GM10266 (cell line): ENCODE data around the gene ATF2.

Experiments used
- DNase-seq: peaks from one replicate; pipeline ENCODE4 v3.0.0; 2012; ENCODE audit errors: extremely low spot score
- TF ChIP-seq, protein P1 (sequence below): IDR thresholded peaks from 2 replicates; pipeline ENCODE4 v1.5.1; 2012; ENCODE audit warnings: mild to moderate bottlenecking, low read depth; ENCODE audit not compliant: control insufficient read depth, insufficient read depth; ENCODE audit errors: missing control alignments

The ATF2 gene, protein sequence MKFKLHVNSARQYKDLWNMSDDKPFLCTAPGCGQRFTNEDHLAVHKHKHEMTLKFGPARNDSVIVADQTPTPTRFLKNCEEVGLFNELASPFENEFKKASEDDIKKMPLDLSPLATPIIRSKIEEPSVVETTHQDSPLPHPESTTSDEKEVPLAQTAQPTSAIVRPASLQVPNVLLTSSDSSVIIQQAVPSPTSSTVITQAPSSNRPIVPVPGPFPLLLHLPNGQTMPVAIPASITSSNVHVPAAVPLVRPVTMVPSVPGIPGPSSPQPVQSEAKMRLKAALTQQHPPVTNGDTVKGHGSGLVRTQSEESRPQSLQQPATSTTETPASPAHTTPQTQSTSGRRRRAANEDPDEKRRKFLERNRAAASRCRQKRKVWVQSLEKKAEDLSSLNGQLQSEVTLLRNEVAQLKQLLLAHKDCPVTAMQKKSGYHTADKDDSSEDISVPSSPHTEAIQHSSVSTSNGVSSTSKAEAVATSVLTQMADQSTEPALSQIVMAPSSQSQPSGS

DNA sequence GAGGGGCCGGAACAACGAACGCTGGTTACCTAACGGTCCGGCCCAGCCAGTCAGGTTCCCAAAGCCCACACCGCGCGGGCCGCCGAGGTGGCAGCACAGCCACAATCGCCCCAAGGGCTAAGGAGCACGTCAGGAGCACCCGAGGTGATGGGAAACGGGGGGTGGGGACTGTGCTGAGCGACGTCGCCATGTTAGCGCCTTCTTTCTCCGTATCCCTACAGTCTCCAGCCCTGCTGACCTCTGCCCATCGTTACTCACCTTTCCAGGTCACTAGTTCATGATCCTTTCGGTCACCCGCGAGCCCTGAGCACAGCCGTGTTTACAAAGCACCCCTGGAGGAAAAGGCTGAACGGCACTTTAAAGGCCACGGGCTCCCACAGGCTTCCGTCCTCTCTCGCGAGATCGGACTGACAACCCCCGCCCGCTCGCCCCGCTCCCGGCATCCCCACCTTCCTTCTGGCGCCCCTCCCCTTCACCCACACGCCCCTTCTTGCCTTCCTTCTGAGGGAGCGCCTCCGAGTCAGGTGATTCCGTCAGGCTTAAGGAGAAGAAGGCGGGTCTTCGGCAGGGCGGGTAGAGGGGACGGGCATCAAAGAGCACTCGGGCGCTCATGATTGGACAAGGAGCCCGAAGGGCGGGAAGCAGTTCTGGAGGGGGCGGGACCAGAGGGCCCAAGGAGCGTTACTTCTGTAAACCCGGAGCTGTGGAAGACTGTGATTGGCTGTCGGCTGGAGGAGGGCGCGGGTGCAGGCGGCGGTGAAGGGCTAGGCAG, at the start of gene ATF2:
Gene ATF2 (minus strand): TSS at position 412 of the 772 bp plus-strand sequence. CDS start 31,760 bp downstream, outside the sequence.
- TF ChIP-seq, protein P1, sequence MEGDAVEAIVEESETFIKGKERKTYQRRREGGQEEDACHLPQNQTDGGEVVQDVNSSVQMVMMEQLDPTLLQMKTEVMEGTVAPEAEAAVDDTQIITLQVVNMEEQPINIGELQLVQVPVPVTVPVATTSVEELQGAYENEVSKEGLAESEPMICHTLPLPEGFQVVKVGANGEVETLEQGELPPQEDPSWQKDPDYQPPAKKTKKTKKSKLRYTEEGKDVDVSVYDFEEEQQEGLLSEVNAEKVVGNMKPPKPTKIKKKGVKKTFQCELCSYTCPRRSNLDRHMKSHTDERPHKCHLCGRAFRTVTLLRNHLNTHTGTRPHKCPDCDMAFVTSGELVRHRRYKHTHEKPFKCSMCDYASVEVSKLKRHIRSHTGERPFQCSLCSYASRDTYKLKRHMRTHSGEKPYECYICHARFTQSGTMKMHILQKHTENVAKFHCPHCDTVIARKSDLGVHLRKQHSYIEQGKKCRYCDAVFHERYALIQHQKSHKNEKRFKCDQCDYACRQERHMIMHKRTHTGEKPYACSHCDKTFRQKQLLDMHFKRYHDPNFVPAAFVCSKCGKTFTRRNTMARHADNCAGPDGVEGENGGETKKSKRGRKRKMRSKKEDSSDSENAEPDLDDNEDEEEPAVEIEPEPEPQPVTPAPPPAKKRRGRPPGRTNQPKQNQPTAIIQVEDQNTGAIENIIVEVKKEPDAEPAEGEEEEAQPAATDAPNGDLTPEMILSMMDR: no peak
- peak; percentile 89 for DNase-seq

DNA sequence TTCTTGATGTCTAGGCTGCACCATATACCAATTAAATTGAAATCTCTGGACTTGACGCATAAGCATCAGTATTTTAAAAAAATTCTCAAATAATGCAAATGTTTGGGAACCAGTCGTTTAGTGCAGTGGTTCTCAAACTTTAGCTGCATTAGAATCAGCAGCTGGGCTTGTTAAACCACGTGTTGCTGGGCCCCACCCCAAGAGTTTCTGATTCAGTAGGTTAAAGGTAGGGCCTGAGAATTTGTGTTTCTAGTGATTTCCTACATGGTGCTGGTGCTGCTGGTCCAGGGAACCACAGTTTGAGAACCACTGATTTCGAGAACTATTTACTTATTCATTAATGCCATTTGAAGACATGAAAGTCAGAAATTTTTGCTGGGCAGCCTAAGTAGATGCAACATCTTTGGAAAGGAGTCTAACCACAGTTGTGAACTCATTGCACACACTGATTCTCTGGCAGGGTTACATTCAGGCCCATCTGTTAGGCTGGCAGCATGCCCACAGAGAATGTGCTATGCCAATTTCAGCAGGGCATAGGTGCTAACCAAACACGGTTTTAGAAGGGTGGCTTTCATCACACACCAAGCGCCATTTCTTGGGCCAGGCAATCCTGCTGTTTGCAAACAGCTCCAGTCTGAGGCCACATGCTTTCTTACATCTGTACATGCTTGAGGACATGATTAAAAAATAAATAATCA, 39.9 kb upstream of the ATF2 start:
- TF ChIP-seq, protein P1: no peak
- no peak for DNase-seq

DNA sequence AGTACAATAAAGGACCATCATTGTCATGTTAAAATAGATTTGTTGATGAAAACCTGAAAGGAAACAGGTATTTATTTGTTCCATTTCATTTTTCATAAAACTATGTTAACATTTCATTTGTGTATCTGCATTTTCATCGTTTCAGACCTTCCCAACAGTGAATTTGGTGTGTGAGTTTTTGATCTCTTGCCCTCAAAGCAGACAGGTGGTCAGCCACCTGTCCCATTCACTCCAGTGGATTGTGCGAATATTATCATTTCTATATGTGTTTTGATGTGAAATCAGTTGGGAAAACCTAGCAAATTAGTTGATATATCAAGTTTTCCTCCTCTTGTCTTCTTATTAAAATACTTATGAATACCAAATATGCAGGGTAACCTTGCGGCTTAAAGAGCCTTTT, 38.9 kb upstream of the ATF2 start:
- TF ChIP-seq, protein P1: no peak
- DNase-seq: no peak

DNA sequence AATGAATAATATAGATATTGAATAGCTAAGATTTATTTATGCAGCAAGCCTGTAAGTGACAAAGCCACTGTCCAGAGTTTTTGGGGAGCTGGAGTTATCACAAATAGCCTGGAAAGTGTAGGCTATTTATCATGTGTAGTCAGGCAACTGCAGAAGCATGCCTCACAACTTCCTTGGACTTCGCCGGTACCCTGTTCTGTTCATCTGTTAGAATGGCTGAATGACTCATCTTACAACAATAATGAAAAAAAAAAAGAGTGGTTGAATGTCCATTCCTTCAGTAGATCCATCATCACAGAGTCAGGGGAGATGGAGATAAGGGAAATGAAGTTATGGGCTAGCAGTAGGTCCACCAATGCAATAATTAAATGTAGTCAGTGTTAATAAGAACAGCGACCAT, 37.5 kb upstream of the ATF2 start:
- no peak for DNase-seq
- TF ChIP-seq, protein P1: no peak

DNA sequence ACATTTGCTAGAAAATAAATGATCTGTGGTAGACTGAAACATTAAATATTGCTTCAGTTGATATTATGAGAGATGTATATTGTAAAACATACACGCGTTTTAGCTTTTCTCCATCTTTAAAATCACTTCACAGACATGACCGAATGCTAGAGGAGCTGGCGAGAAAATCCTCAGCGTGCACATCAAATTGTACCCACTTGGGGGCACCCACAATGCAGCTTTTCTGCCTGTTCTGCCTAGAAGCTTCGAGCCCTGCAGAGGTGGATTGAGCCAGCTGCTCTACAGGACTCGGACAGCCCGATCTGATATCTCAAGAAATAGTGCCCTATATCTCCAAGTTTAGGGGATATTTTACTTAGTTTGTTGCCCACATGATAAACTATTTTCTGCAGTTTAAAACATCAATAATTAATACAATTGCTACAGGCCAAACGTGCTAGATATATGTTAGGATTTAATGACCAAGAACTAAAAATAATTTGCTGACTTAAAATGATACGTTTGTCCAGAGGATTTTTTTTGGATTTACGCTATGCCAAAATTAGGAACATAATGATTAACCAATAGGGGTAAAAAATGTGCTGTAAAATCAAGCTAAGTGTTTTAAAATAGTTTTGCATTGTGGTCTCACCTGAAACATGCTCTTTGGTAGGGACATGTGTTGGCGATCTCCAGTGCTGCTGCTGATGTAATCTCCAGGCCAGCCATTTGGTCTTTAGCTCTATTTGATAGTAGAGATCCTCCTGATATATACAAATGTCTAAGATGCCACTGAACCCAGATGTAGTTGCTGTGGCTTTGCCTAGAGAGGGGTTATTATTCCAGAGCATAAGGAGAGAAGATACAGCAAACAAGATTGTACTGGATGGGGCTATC, 35.9 kb upstream of the ATF2 start:
- DNase-seq: peak; percentile 12

DNA sequence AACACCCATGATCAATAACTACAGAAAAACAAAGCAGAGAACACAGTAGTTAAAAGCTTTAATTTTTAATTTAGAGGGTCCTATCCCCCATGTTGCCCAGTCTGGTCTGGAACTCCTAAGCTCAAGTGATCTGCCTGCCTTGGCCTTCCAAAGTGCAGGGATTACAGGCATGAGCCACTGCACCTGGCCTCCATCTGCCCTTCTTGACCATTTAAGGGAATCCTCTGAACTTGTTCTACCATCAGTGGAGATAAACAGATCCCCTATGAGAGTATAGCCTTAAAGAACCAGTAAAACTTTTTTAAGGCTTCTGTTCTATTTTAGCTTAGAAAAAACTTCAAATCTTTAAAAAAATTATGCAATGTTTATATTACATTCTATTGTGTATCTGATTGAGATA, 27.0 kb upstream of the ATF2 start:
- no peak for DNase-seq
- TF ChIP-seq, protein P1: no peak

More for the DNA sequence above, 35.9 kb upstream of the ATF2 start:
- TF ChIP-seq, protein P1: peak; percentile 56
